Thyroid gland (tissue), 4 donors: ENCODE results near the gene WDR91. TPM values are rescaled to one million over a fixed set of nuclear protein-coding genes. Genes with fewer than 3 reads are reported as not detected.

Experiments used
- DNase-seq, 2 donors: peaks; one replicate each; pipeline ENCODE4 v3.0.0-alpha.2; 2019
- H3K27ac ChIP-seq, 3 donors: fragments of 200-600 bp; sonication (generic); 1 replicate in 2 of 3; 2 replicates in 1 of 3; pipeline ENCODE4 v1.5.1; 2016 to 2019; ENCODE audit warnings: mild to moderate bottlenecking in 1 of 3, moderate library complexity in 1 of 3
- H3K27me3 ChIP-seq: fragments of 200-600 bp; sonication (generic); one replicate; pipeline ENCODE4 v1.5.1; 2019
- H3K36me3 ChIP-seq, 2 donors: fragments of 200-600 bp; sonication (generic); one replicate each; pipeline ENCODE4 v1.5.1; 2016 to 2019
- H3K4me1 ChIP-seq, 2 donors: fragments of 200-600 bp; sonication (generic); one replicate each; pipeline ENCODE4 v1.5.1; 2017 to 2019
- H3K4me3 ChIP-seq, 3 donors: fragments of 200-600 bp; sonication (generic); replicated peaks in 1 of 3; 1 replicate in 2 of 3; 2 replicates in 1 of 3; pipeline ENCODE4 v1.5.1; 2016; ENCODE audit warnings: mild to moderate bottlenecking in 1 of 3
- H3K9me3 ChIP-seq: fragments of 200-600 bp; sonication (generic); one replicate; pipeline ENCODE4 v1.5.1; 2017
- POLR2A ChIP-seq, 2 donors: fragments of 450-650 bp; IDR thresholded peaks; one replicate each; pipeline ENCODE4 v1.6.1; 2017; ENCODE audit warnings: antibody characterized with exemption in 2 of 2, mild to moderate bottlenecking in 2 of 2, moderate library complexity in 1 of 2
- WGBS, 2 donors: methylation state at CpG; one replicate each; pipeline ENCODE4 v1.1.5; 2017; 5-methylcytosine and 5-hydroxymethylcytosine counted together
- intact Hi-C: fragments of 100-400 bp; cut with DNase I; formaldehyde crosslinking; loops from one replicate; pipeline ENCODE4 v1.15.1; 2023
- total RNA-seq, 4 donors: library from RNA; depleted of rRNA; stranded (reverse); fragments of >200 nt; gene quantifications; one replicate each; pipeline ENCODE4 v1.2.3, GENCODE V29; 2016
- TF ChIP-seq, protein P1 (sequence below), 6 experiments: fragments of 200-600 bp in 3 of 6; fragments of 450-650 bp in 3 of 6; sonication (generic) in 3 of 6; IDR thresholded peaks; one replicate each; pipeline ENCODE4 v1.5.1; 2016 to 2019; ENCODE audit warnings: antibody characterized with exemption in 6 of 6, mild to moderate bottlenecking in 2 of 6, inconsistent platforms in 1 of 6, moderate library complexity in 1 of 6

Gene WDR91
- total RNA-seq: 10 to 100 TPM in 1 of 4 donors, 1 to 10 TPM in 3; 8.4 to 34.4 (median 9.1) TPM

- peak within 1 kb of the TSS; percentile 70 to 91 (median 73) for H3K27ac ChIP-seq
- WGBS, 2 donors: 0 to 1% methylated on average over 10 to 25 of the region's 82 CpGs
- H3K4me1 ChIP-seq: peaks cover 0 to 5% of the 10 kb centered on the region in 2 donors
- TF ChIP-seq, protein P1, sequence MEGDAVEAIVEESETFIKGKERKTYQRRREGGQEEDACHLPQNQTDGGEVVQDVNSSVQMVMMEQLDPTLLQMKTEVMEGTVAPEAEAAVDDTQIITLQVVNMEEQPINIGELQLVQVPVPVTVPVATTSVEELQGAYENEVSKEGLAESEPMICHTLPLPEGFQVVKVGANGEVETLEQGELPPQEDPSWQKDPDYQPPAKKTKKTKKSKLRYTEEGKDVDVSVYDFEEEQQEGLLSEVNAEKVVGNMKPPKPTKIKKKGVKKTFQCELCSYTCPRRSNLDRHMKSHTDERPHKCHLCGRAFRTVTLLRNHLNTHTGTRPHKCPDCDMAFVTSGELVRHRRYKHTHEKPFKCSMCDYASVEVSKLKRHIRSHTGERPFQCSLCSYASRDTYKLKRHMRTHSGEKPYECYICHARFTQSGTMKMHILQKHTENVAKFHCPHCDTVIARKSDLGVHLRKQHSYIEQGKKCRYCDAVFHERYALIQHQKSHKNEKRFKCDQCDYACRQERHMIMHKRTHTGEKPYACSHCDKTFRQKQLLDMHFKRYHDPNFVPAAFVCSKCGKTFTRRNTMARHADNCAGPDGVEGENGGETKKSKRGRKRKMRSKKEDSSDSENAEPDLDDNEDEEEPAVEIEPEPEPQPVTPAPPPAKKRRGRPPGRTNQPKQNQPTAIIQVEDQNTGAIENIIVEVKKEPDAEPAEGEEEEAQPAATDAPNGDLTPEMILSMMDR (IDR thresholded peaks at IDR 0.05): peak in 2 of 6 experiments; percentile 4 to 19
- peak in 1 of 2 donors; percentile 93 for TF ChIP-seq POLR2A (IDR thresholded peaks at IDR 0.05)
- H3K27me3 ChIP-seq: no peaks in the 10 kb centered on the region
- no peaks in the 10 kb centered on the region for H3K36me3 ChIP-seq
- intact Hi-C loops: no loop called here
- DNase-seq: peak; percentile 95 to 96
- H3K9me3 ChIP-seq: no peaks in the 10 kb centered on the region
- H3K4me3 ChIP-seq: peak within 1 kb of the TSS; percentile 43 to 97 (median 71)
Observed at GRCh38 chr7:135211179-135211945, at the start of gene WDR91. WDR91 (minus strand) TSS chr7:135211526; CDS start chr7:135211502, 24 bp downstream.

GRCh38 chr7:135260470-135260869, 49.1 kb upstream of the WDR91 start:
- 69 to 80% methylated on average over 2 of the region's 2 CpGs for WGBS, 2 donors
- DNase-seq: no peak
- Histone ChIP-seq H3K9me3 (no peaks in the 10 kb centered on the region), H3K4me3 (no peak overlapping the region), H3K36me3 (no peaks in the 10 kb centered on the region), H3K27ac (no peak overlapping the region), H3K4me1 (no peaks in the 10 kb centered on the region), H3K27me3 (no peaks in the 10 kb centered on the region)
- intact Hi-C loops: no loop called here
- TF ChIP-seq POLR2A (IDR thresholded peaks at IDR 0.05): no peak
- TF ChIP-seq, protein P1 (IDR thresholded peaks at IDR 0.05): no peak

DNA sequence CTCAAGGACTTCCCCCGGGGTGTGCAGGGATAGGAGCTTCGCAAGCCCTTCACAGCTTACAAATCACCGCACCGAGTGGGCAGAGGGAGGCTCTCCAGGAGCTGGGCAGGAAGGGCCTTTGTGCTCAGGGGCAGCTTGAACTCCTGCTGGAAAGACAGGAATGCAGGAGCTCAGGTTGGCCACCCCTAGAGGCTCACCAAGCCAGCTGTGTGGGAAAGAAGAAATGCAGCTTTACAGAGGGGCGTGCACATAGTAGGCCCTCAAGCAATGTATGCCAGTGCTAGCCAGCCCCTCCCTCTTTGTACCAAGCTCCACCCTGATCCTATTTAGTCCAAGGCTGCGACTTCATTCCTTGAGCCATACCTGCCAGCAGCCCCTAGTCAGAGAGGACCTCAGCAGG, 48.4 kb upstream of the WDR91 start:
- no peak overlapping the region for H3K4me3 ChIP-seq
- no peaks in the 10 kb centered on the region for H3K27me3 ChIP-seq
- 87 to 92% methylated on average over 5 to 6 of the region's 6 CpGs for WGBS, 2 donors
- H3K9me3 ChIP-seq: no peaks in the 10 kb centered on the region
- no peak for DNase-seq
- intact Hi-C loops: no loop called here
- peaks cover 0 to under 1% of the 10 kb centered on the region in 2 donors for H3K4me1 ChIP-seq
- no peak overlapping the region for H3K27ac ChIP-seq
- H3K36me3 ChIP-seq: no peaks in the 10 kb centered on the region
- TF ChIP-seq, protein P1 (IDR thresholded peaks at IDR 0.05): no peak
- no peak for TF ChIP-seq POLR2A (IDR thresholded peaks at IDR 0.05)

- no peak overlapping the region for H3K4me3 ChIP-seq
- H3K9me3 ChIP-seq: no peaks in the 10 kb centered on the region
- no peaks in the 10 kb centered on the region for H3K36me3 ChIP-seq
- peaks cover 11 to 12% of the 10 kb centered on the region in 2 donors for H3K4me1 ChIP-seq
- 81 to 97% methylated on average over 2 to 3 of the region's 3 CpGs for WGBS, 2 donors
- H3K27me3 ChIP-seq: no peaks in the 10 kb centered on the region
- no peak for DNase-seq
- H3K27ac ChIP-seq: no peak overlapping the region
- intact Hi-C loops: no loop called here
- TF ChIP-seq POLR2A (IDR thresholded peaks at IDR 0.05): no peak
- TF ChIP-seq, protein P1 (IDR thresholded peaks at IDR 0.05): no peak
Observed at GRCh38 chr7:135258585-135258984, 47.3 kb upstream of the WDR91 start.

- 80 to 89% methylated on average over 4 of the region's 4 CpGs for WGBS, 2 donors
- TF ChIP-seq POLR2A (IDR thresholded peaks at IDR 0.05): no peak
- TF ChIP-seq, protein P1 (IDR thresholded peaks at IDR 0.05): no peak
- Histone ChIP-seq H3K27me3 (no peaks in the 10 kb centered on the region), H3K27ac (no peak overlapping the region), H3K4me1 (peaks cover 12 to 16% of the 10 kb centered on the region in 2 donors), H3K4me3 (no peak overlapping the region), H3K9me3 (no peaks in the 10 kb centered on the region), H3K36me3 (no peaks in the 10 kb centered on the region)
- intact Hi-C loops: no loop called here
- DNase-seq: no peak
Observed at GRCh38 chr7:135257790-135258189, 46.5 kb upstream of the WDR91 start.
